SK-N-SH (cell line): ENCODE measurements around the gene TRPV3. TPM values are rescaled to one million over a fixed set of nuclear protein-coding genes. Genes with fewer than 3 reads are reported as not detected.

Experiments used
- CTCF ChIA-PET: fragments of 300-600, 350-600 bp; formaldehyde crosslinking; extraction: SDS; loops from one replicate; lab custom pipeline; 2021; lab: Yijun Ruan, JAX
- POLR2A ChIA-PET: fragments of 350-600 bp; sonication (Branson Sonifier 250); formaldehyde crosslinking; extraction: SDS; loops from one replicate; lab custom pipeline; 2020; ENCODE audit warnings: antibody characterized with exemption, inconsistent platforms; lab: Yijun Ruan, JAX
- DNase-seq: peaks from one replicate; pipeline ENCODE4 v3.0.0; 2012
- H2AFZ ChIP-seq: fragments of 200-600 bp; sonication (generic); 2 replicates; pipeline ENCODE4 v1.8.1; 2016; ENCODE audit warnings: antibody characterized with exemption, mild to moderate bottlenecking, low read depth
- H3F3A ChIP-seq: fragments of 200-600 bp; sonication (generic); replicated peaks from 2 replicates; pipeline ENCODE3; 2016; ENCODE audit warnings: antibody characterized with exemption, mild to moderate bottlenecking; ENCODE audit not compliant: insufficient read depth
- H3K27ac ChIP-seq, 2 experiments: fragments of 200-500 bp in 1 of 2; fragments of 200-600 bp in 1 of 2; sonication (Bioruptor generic) in 1 of 2; sonication (generic), shearing (Covaris generic) in 1 of 2; 2 replicates each; pipeline versions ENCODE4 v1.5.1 to v1.6.1; 2014 to 2016; ENCODE audit warnings: low read depth in 2 of 2, inconsistent platforms in 1 of 2, low read length in 1 of 2, mild to moderate bottlenecking in 1 of 2, mixed read lengths in 1 of 2
- H3K27me3 ChIP-seq: fragments of 200-600 bp; sonication (generic), shearing (Covaris generic); 2 replicates; pipeline ENCODE4 v1.6.1; 2016; ENCODE audit warnings: mixed run types; ENCODE audit not compliant: insufficient read depth
- H3K36me3 ChIP-seq, 2 experiments: fragments of 200-500 bp in 1 of 2; fragments of 200-600 bp in 1 of 2; sonication (Bioruptor generic) in 1 of 2; sonication (generic) in 1 of 2; replicated peaks in 1 of 2; 2 replicates each; pipeline versions ENCODE3 to v1.5.1; 2014 to 2016; ENCODE audit warnings: low read length in 1 of 2, mild to moderate bottlenecking in 1 of 2; ENCODE audit not compliant: insufficient read depth in 2 of 2, control insufficient read depth in 1 of 2
- H3K4me1 ChIP-seq, 2 experiments: fragments of 200-500 bp in 1 of 2; fragments of 200-600 bp in 1 of 2; sonication (Bioruptor generic) in 1 of 2; sonication (generic), shearing (Covaris generic) in 1 of 2; 2 replicates each; pipeline versions ENCODE4 v1.5.1 to v1.6.1; 2014 to 2016; ENCODE audit warnings: low read depth in 1 of 2, low read length in 1 of 2, mixed run types in 1 of 2; ENCODE audit not compliant: insufficient read depth in 2 of 2, control insufficient read depth in 1 of 2
- H3K4me2 ChIP-seq: fragments of 200-600 bp; sonication (generic), shearing (Covaris generic); 2 replicates; pipeline ENCODE4 v1.6.1; 2017; ENCODE audit warnings: mixed run types
- H3K4me3 ChIP-seq, 2 experiments: fragments of 200-500 bp in 1 of 2; fragments of 200-600 bp in 1 of 2; sonication (Bioruptor generic) in 1 of 2; sonication (generic), shearing (Covaris generic) in 1 of 2; 2 replicates each; pipeline versions ENCODE4 v1.5.1 to v1.8.1; 2014 to 2016; ENCODE audit warnings: low read depth in 2 of 2, inconsistent platforms in 1 of 2, low read length in 1 of 2, mild to moderate bottlenecking in 1 of 2, mixed read lengths in 1 of 2, moderate library complexity in 1 of 2
- H3K79me2 ChIP-seq: fragments of 200-600 bp; sonication (generic); 2 replicates; pipeline ENCODE4 v1.8.1; 2017; ENCODE audit warnings: mild to moderate bottlenecking; ENCODE audit not compliant: insufficient read depth
- H3K9ac ChIP-seq: fragments of 200-600 bp; sonication (generic); 2 replicates; pipeline ENCODE4 v1.6.1; 2017; ENCODE audit warnings: mixed run types
- H3K9me2 ChIP-seq: fragments of 200-600 bp; sonication (generic); 2 replicates; pipeline ENCODE4 v1.6.1; 2017; ENCODE audit warnings: mixed run types
- H3K9me3 ChIP-seq: fragments of 200-600 bp; sonication (generic); 2 replicates; pipeline ENCODE4 v1.6.1; 2017; ENCODE audit warnings: mixed run types, mild to moderate bottlenecking, moderate library complexity
- H4K20me1 ChIP-seq: fragments of 200-600 bp; sonication (generic); 2 replicates; pipeline ENCODE4 v1.6.1; 2017; ENCODE audit warnings: mild to moderate bottlenecking, mixed run types; ENCODE audit not compliant: insufficient read depth
- CHD2 ChIP-seq: fragments of 150-350 bp; IDR thresholded peaks from 2 replicates; pipeline ENCODE4 v1.6.1; 2018; ENCODE audit warnings: low read length; ENCODE audit not compliant: partially characterized antibody
- ELF1 ChIP-seq: IDR thresholded peaks from 2 replicates; pipeline ENCODE4 v1.4.0; 2012
- FOXJ3 ChIP-seq: sonication (generic); formaldehyde crosslinking; IDR thresholded peaks from 2 replicates; pipeline ENCODE4 v1.5.1; 2020; ENCODE audit warnings: mild to moderate bottlenecking, missing genetic modification reagents
- GABPA ChIP-seq: IDR thresholded peaks from 2 replicates; pipeline ENCODE4 v1.4.0; 2012; ENCODE audit warnings: low read depth, mild to moderate bottlenecking
- GATA2 ChIP-seq: sonication (generic); formaldehyde crosslinking; IDR thresholded peaks from 2 replicates; pipeline ENCODE4 v1.5.0; 2020; ENCODE audit warnings: mild to moderate bottlenecking, missing genetic modification reagents
- JUND ChIP-seq: IDR thresholded peaks from 2 replicates; pipeline ENCODE4 v1.4.0; 2012
- MEF2A ChIP-seq: IDR thresholded peaks from 2 replicates; pipeline ENCODE4 v1.4.0; 2012; ENCODE audit warnings: low read depth, borderline replicate concordance
- NFIC ChIP-seq: IDR thresholded peaks from 2 replicates; pipeline ENCODE4 v1.4.0; 2012; ENCODE audit warnings: borderline replicate concordance
- POLR2AphosphoS5 ChIP-seq: IDR thresholded peaks from 2 replicates; pipeline ENCODE4 v1.6.1; 2012; ENCODE audit warnings: low read depth, low read length
- RAD21 ChIP-seq: IDR thresholded peaks from 2 replicates; pipeline ENCODE4 v1.6.1; 2012; ENCODE audit warnings: mild to moderate bottlenecking, low read length
- RCOR1 ChIP-seq: fragments of 150-350 bp; IDR thresholded peaks from 2 replicates; pipeline ENCODE4 v1.6.1; 2017; ENCODE audit warnings: antibody characterized with exemption, low read length
- RFX5 ChIP-seq: IDR thresholded peaks from 2 replicates; pipeline ENCODE4 v1.6.1; 2012; ENCODE audit warnings: mild to moderate bottlenecking, improper control_type of control experiment, low read length
- SIN3A ChIP-seq: IDR thresholded peaks from 2 replicates; pipeline ENCODE4 v1.6.1; 2012; ENCODE audit warnings: low read depth, mild to moderate bottlenecking, low read length, moderate library complexity, borderline replicate concordance
- TAF1 ChIP-seq: IDR thresholded peaks from 2 replicates; pipeline ENCODE4 v1.6.1; 2012; ENCODE audit warnings: low read depth, mild to moderate bottlenecking, low read length, moderate library complexity, borderline replicate concordance
- WGBS: methylation state at CpG from one replicate; pipeline ENCODE4 v1.1.6; 2017; ENCODE audit warnings: low lambda C conversion rate; 5-methylcytosine and 5-hydroxymethylcytosine counted together
- polyA plus RNA-seq, 3 experiments: library from polyadenylated mRNA; depleted of rRNA; stranded (reverse); fragments of >200 nt; gene quantifications; 2 replicates each; pipeline ENCODE4 v1.2.3, GENCODE V29; 2012
- TF ChIP-seq, protein P1 (sequence below): fragments of 150-350 bp; IDR thresholded peaks from 2 replicates; pipeline ENCODE4 v1.6.1; 2017; ENCODE audit warnings: antibody characterized with exemption, low read length, low read depth, borderline replicate concordance
- TF ChIP-seq, protein P2 (sequence below): fragments of 200-600 bp; sonication (generic); IDR thresholded peaks from 2 replicates; pipeline ENCODE4 v1.6.1; 2017; ENCODE audit warnings: antibody characterized with exemption, mild to moderate bottlenecking, moderate library complexity
- TF ChIP-seq, protein P3 (sequence below): IDR thresholded peaks from 2 replicates; pipeline ENCODE4 v1.4.0; 2012; ENCODE audit warnings: low read depth

The TRPV3 gene
- polyA plus RNA-seq, 1 of the 3 experiments (the other 2 are of a cell fraction): 0.28 TPM

DNA sequence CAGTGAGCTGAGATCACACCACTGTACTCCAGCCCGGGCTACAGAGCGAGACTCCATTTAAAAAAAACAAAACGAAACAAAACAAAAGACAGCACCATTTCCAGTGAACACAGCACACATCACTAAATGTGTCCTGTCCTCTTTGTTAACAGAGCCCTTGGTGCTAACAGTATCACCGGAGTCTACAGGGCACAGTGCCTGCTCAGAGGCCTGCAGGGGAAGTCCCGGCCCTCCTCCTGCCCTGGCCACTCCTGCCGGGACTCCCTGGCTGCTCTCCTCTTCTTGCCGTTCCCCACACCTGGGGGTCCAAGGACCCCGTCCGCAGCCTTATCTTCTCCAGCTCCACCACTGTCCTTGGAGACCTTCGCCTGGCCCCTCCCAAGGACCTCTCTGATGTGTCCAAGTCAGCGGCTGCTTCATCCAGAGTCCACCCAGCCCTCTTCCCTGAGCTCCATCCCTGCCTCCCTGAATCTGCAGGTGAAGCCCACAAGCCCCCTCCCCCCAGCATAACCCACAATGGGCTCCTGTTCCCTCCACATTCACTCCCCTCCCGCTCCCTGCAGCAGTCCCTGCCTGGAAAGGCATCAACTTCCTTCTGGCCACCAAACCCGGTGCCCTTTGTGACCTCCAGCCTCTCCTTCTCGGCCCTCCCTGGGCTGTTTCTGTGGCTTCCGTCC lies 43.1 kb upstream of the TRPV3 start:
- Histone ChIP-seq H3K79me2 (no peaks in the 10 kb centered on the region), H3K27me3 (no peaks in the 10 kb centered on the region), H4K20me1 (no peaks in the 10 kb centered on the region), H3F3A (no peaks in the 10 kb centered on the region), H3K4me3 (no peak overlapping the region), H3K9me2 (no peaks in the 10 kb centered on the region), H3K9ac (no peak overlapping the region), H2AFZ (no peak overlapping the region), H3K4me2 (no peak overlapping the region), H3K4me1 (peaks cover 0 to 9% of the 10 kb centered on the region in 2 experiments; a peak in 2 of 4 replicates), H3K9me3 (no peaks in the 10 kb centered on the region), H3K36me3 (no peaks in the 10 kb centered on the region), H3K27ac (no peak overlapping the region)
- no peak for TF ChIP-seq GABPA
- TF ChIP-seq, protein P1, sequence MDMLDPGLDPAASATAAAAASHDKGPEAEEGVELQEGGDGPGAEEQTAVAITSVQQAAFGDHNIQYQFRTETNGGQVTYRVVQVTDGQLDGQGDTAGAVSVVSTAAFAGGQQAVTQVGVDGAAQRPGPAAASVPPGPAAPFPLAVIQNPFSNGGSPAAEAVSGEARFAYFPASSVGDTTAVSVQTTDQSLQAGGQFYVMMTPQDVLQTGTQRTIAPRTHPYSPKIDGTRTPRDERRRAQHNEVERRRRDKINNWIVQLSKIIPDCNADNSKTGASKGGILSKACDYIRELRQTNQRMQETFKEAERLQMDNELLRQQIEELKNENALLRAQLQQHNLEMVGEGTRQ: no peak
- CTCF ChIA-PET: interaction anchor here (0.6 to 2.6 kb wide), 2 partner anchors 44 to 588 kb away, joined by 3 to 6 read pairs; no protein-coding TSS in a partner anchor
- WGBS: 94% methylated on average over 15 of the region's 15 CpGs
- DNase-seq: no peak
- POLR2A ChIA-PET: no interaction called here

DNA sequence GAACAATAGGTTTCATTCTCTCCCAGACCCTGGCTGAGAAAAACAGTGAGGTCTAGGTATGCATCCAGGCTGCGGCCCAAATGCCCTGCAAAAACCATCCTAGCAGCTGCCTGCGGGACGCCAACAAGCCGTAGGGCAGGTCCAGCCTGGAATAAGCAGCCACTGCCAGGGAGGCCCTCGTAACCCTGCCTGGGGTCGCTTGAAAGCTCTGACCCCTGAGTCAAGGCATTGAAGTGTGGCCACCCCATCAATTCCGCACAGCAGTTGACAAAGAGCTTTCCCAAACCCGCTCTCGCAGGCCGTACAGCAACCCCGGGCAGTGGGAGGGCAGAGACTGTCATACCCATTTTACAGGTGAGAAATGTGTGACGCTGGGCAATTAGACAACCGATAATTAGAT lies 40.5 kb upstream of the TRPV3 start:
- Histone ChIP-seq H3K9ac (no peak overlapping the region), H3K4me3 (no peak overlapping the region), H3K9me2 (no peaks in the 10 kb centered on the region)
- DNase-seq: no peak
- WGBS: 85% methylated on average over 9 of the region's 13 CpGs
- TF ChIP-seq JUND (no peak), RCOR1 (no peak), NFIC (no peak), ELF1 (no peak), GABPA (no peak), CHD2 (no peak), FOXJ3 (CRISPR knock-in tag) (no peak), TAF1 (no peak), RAD21 (no peak), SIN3A (no peak), MEF2A (no peak), RFX5 (no peak), POLR2AphosphoS5 (no peak), GATA2 (CRISPR knock-in tag) (no peak)
- TF ChIP-seq, protein P2, sequence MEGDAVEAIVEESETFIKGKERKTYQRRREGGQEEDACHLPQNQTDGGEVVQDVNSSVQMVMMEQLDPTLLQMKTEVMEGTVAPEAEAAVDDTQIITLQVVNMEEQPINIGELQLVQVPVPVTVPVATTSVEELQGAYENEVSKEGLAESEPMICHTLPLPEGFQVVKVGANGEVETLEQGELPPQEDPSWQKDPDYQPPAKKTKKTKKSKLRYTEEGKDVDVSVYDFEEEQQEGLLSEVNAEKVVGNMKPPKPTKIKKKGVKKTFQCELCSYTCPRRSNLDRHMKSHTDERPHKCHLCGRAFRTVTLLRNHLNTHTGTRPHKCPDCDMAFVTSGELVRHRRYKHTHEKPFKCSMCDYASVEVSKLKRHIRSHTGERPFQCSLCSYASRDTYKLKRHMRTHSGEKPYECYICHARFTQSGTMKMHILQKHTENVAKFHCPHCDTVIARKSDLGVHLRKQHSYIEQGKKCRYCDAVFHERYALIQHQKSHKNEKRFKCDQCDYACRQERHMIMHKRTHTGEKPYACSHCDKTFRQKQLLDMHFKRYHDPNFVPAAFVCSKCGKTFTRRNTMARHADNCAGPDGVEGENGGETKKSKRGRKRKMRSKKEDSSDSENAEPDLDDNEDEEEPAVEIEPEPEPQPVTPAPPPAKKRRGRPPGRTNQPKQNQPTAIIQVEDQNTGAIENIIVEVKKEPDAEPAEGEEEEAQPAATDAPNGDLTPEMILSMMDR: no peak
- TF ChIP-seq, protein P3, sequence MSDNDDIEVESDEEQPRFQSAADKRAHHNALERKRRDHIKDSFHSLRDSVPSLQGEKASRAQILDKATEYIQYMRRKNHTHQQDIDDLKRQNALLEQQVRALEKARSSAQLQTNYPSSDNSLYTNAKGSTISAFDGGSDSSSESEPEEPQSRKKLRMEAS: no peak
- TF ChIP-seq, all 33 proteins: peak for 0
- peaks cover 5 to 15% of the 10 kb centered on the region in 2 experiments; a peak in 3 of 4 replicates for H3K4me1 ChIP-seq
- no peak overlapping the region for H3K27ac ChIP-seq
- H4K20me1 ChIP-seq: no peaks in the 10 kb centered on the region
- H3F3A ChIP-seq: no peaks in the 10 kb centered on the region
- H2AFZ ChIP-seq: no peak overlapping the region
- CTCF ChIA-PET: no interaction called here
- no peaks in the 10 kb centered on the region for H3K9me3 ChIP-seq
- H3K36me3 ChIP-seq: no peaks in the 10 kb centered on the region
- no peaks in the 10 kb centered on the region for H3K79me2 ChIP-seq
- no peak overlapping the region for H3K4me2 ChIP-seq
- H3K27me3 ChIP-seq: no peaks in the 10 kb centered on the region
- POLR2A ChIA-PET: no interaction called here
